H7 (cell line): ENCODE results near the gene DTD2. TPM values are rescaled to one million over a fixed set of nuclear protein-coding genes. Genes with fewer than 3 reads are reported as not detected.
"Not testable (repeated sequence)": the region's sequence is repeated elsewhere in the genome, so short reads cannot be mapped to it uniquely, and the experiment has no call there.

ENCODE experiments used
- DNase-seq: peaks from one replicate; pipeline ENCODE4 v3.0.0; 2012
- H3K27me3 ChIP-seq: 2 replicates; pipeline ENCODE4 v1.6.0; 2011; ENCODE audit warnings: mild to moderate bottlenecking, low read length; ENCODE audit not compliant: control insufficient read depth, insufficient read depth
- H3K36me3 ChIP-seq: replicated peaks from 2 replicates; pipeline ENCODE4 v1.5.1; 2011; ENCODE audit warnings: low read length; ENCODE audit not compliant: control insufficient read depth, insufficient read depth
- H3K4me3 ChIP-seq: 2 replicates; pipeline ENCODE4 v1.5.1; 2011; ENCODE audit warnings: low read depth, mild to moderate bottlenecking, control low read depth, low read length, moderate library complexity; ENCODE audit not compliant: insufficient read depth
- total RNA-seq: library from RNA; depleted of rRNA; stranded (reverse); fragments of >200 nt; shearing (Covaris generic); gene quantifications from 2 replicates; pipeline ENCODE4 v1.2.3, GENCODE V29; 2014

The DTD2 gene
- total RNA-seq, 1 experiment from 2014 or later: 26.8 TPM

DNA sequence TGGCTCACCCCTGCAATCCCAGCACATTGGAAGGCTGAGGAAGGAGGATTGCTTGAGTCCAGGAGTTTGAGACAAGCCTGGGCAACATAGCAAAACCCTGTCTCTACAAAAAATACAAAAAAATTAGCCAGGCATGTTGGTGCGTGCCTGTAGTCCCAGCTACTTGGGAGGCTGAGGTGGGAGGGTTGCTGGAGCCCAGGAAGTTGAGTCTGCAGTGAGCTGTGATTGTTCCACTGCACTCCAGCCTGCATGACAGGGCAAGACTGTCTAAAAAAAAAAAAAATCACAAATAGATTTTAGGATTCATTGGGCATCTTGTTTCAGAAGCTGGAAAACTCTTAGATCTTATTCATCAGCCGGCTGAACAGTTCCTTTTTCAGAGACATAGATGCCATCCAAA, 5.1 kb upstream of the DTD2 start:
- H3K4me3 ChIP-seq, H3K36me3 ChIP-seq, DNase-seq, H3K27me3 ChIP-seq: not testable (repeated sequence)

DNA sequence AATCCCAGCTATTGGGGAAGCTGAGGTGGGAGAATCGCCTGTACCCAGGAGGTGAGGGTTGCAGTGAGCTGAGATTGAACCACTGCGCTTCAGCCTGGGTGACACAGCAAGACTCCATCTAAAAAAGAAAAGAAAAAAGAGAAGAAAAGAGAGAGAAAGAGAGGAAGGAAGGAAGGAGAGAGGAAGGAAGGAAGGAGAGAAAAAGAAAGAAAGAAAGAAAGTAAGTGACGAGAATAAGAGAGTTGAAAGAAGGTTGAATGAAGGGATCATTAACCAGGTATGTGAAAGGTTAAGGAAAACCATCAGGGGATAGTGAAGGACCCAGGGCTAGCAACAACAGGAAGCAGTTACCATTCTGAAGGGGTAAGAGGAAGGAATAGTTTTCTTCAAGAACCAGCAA, 4.2 kb upstream of the DTD2 start:
- no peak for DNase-seq
- Histone ChIP-seq H3K4me3 (no peak overlapping the region), H3K27me3 (no peaks in the 10 kb centered on the region), H3K36me3 (no peaks in the 10 kb centered on the region)

DNA sequence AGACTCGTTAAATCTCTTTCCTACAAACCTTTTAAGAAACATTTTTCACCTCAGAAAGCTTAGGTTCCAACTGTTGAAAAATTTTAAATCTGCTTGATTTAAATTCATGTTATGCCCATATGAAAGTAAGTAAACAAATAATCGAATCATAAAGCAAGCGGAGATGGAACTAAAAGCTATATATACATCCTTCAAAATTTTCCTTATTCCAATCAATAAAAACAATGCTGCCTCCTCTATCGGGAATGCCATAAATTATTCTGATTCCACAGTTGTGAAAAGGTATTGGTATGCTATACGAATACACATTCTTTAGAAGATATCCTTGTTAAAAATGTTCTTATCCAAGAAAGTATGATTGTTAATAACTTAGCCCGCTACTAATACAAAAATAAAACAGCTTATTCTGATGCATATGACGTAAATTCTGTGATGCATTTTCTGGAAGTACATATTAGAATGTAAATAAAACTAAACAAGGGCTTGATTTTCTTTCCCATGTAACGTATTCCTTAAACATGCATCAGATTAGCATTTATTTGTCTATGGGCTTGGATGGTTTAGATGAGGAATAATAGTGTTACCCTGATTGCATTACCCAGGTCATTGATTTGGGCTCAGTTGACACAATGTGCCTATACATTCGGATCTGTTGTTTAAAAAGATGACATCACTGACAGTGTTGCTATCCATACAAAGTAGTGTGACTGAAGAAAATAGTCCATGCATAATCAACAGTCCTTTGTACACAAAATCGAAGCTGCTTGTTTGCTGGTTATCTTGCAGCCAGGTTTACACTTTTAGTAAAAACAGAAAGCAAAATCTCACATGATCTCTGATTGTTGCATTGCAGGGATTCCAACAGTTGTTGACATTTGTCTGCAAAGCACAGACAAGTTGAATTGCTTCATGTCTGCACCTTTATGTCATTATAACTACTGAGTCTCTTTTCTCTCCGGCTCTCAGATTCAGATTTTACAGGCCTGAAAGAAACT, 656 bp upstream of the DTD2 start:
- H3K36me3 ChIP-seq: no peaks in the 10 kb centered on the region
- no peak overlapping the region for H3K4me3 ChIP-seq
- DNase-seq: no peak
- no peaks in the 10 kb centered on the region for H3K27me3 ChIP-seq

DNA sequence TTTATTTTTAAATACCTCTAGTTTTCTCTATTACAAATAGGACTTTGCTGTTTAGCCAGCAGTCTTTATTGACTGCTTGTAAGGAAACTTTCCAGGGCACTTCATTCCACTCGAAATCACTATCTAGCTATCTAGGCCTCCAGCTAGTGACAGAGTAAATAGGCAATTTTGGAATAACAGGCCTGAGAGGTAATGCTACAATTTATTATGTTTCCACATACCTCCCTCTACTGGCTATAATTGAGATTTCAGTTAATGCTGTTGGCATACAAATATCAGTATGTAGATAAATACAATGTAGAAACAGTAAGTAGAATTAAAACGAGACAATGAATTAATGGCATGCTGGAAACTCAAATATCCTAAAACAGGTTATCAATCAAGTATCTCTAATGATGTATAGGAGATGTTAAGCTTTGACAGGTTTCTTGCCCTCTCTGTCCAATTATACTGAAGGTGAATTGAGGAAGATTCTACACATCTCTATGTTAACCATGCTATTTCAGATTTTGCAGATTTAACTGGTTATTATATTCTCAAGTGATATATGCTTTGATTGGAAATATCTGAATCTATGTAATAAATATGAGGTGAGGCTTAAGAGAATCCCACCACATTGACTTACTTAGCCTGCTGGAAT, 7.2 kb downstream of the DTD2 start:
- peak; percentile 27 for DNase-seq

DNA sequence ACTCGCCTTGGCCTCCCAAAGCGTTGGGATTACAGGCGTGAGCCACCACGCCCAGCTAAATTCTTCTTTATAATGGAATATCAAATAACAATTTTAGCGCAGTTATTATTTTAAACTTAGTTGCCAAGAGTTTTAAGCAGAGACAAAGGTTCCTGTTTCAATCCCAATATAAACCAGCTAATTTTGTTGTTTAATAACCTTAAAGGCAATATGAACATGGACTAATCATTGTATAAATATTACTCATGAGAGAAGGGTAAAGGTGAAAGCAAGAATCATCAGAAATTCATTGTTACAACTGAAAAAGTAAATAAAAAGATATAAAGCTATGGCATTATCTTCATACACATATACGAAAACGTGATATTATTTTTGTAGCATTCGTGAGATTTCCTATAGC, 8.2 kb downstream of the DTD2 start:
- H3K27me3 ChIP-seq: no peaks in the 10 kb centered on the region
- DNase-seq: no peak

More for the DNA sequence above, 7.2 kb downstream of the DTD2 start:
- Histone ChIP-seq H3K27me3 (no peaks in the 10 kb centered on the region), H3K36me3 (peaks cover 4% of the 10 kb centered on the region), H3K4me3 (no peak overlapping the region)

DNA sequence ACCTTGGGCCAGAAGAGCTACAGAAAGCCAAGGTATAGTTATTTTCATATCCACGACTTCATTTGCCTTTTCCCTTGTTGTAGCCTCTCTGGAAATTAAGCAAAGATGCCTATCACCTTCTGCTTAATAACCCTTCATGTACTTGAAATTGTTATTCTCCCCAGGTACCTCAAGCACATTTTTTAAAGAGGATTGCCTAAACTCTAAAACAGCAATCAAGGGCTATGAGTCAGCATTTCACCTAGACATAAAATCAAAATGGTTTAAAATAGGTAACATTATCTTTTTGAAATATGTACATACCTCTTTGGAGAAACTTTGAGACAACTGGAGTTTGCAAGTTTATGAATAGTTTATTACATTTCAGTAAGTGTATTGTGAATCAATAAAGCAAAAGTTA, 11.6 kb downstream of the DTD2 start:
- DNase-seq: no peak
- no peak overlapping the region for H3K4me3 ChIP-seq
- no peaks in the 10 kb centered on the region for H3K27me3 ChIP-seq
- H3K36me3 ChIP-seq: peaks cover 2% of the 10 kb centered on the region; the same call in 1 of the 2 replicates

More for the DNA sequence above, 8.2 kb downstream of the DTD2 start:
- Histone ChIP-seq H3K36me3 (peaks cover 4% of the 10 kb centered on the region), H3K4me3 (no peak overlapping the region)

DNA sequence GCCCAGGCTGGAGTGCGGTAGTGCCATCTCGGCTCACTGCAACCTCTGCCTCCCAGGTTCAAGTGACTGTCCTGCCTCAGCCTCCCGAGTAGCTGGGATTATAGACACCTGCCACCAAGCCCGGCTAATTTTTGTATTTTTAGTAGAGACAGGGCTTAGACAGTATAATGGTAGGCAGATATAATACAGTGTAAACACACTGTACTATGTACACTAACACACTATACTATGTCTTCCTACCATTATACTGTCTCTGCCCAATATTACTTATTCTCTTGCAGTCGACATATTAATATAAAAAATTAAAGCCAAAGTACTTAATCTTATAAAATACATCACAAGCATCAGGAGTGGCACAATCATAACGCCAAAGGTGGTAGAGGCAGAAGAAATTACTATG, 15.0 kb downstream of the DTD2 start:
- Histone ChIP-seq H3K27me3 (no peaks in the 10 kb centered on the region), H3K36me3 (no peaks in the 10 kb centered on the region), H3K4me3 (no peak overlapping the region)
- no peak for DNase-seq

DNA sequence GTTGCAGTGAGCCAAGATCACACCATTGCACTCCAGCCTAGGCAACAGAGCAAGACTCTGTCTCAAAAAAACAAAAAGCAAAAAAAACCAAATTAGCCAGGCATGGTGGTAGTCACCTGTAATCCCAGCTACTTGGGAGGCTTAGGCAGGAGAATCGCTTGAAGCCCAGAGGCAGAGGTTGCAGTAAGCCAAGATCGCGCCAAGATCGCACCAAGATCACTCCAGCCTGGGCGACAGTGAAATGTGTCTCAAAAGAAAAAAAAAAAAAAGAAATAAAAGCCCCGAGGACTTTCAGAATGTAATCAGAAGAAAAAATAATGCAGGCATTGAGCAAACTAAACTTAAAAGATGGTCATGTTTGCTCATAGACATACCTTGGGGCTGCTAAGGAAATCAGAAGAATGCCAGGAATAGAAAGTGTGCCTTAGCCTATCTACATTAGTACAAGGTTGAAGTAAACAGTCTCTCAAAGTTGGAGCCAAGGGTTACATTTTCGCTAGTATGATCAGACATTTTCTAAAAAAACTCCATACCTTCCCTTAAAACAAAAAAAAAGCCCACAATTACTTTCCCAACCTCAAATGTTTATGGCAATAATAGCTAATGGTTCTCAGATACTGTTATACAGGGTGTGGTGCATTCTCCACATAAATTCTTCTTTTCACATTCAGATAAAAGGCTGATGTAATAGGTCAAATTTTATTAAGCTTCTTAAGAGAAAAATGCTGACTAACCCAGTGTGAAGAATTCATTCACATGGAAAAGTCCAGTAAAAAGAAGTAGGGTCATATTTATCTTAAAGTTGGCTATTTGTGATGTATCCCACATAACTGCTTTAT, 15.8 kb downstream of the DTD2 start:
- no peak for DNase-seq
- Histone ChIP-seq H3K36me3 (no peaks in the 10 kb centered on the region), H3K27me3 (no peaks in the 10 kb centered on the region), H3K4me3 (no peak overlapping the region)

DNA sequence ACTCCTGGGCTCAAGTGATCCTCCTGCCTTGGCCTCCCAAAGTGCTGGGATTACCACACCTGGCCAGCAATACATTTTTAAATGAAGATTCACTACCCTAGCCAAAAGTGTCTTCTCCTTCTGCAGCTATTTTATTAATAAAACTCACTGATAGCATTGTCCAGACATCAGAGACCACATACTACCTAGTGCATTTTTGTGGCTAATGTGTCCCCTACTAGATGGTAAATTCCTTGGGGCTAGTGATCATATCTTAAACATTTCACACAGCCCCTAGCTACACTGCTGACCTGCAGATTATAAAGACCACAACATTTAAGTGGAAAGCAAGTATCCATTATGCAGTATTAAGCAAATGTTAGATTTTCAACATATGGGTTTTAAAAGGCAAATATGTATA, 17.0 kb downstream of the DTD2 start:
- no peaks in the 10 kb centered on the region for H3K27me3 ChIP-seq
- DNase-seq: no peak

DNA sequence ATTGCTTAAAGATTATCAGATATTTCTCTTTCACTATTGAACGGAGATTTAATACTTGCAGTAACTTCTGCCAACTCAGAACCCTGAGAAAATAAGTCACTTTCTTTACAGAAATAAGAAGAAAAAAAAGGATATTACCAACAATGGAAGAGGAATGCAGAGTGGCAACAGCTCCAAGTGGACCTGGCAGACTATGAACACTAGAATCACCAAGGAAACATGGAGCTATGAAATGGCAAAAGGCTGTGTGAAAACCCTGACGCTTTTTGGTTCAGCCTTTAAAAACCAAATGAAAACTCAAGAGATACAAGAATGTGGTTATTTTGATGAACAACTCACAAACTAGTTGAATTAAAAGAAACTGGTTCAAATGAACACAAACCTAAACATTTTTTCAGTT, 17.7 kb downstream of the DTD2 start:
- DNase-seq: no peak
- no peaks in the 10 kb centered on the region for H3K27me3 ChIP-seq
- no peak overlapping the region for H3K4me3 ChIP-seq
- no peaks in the 10 kb centered on the region for H3K36me3 ChIP-seq

More for the DNA sequence above, 17.0 kb downstream of the DTD2 start:
- no peaks in the 10 kb centered on the region for H3K36me3 ChIP-seq
- H3K4me3 ChIP-seq: no peak overlapping the region

DNA sequence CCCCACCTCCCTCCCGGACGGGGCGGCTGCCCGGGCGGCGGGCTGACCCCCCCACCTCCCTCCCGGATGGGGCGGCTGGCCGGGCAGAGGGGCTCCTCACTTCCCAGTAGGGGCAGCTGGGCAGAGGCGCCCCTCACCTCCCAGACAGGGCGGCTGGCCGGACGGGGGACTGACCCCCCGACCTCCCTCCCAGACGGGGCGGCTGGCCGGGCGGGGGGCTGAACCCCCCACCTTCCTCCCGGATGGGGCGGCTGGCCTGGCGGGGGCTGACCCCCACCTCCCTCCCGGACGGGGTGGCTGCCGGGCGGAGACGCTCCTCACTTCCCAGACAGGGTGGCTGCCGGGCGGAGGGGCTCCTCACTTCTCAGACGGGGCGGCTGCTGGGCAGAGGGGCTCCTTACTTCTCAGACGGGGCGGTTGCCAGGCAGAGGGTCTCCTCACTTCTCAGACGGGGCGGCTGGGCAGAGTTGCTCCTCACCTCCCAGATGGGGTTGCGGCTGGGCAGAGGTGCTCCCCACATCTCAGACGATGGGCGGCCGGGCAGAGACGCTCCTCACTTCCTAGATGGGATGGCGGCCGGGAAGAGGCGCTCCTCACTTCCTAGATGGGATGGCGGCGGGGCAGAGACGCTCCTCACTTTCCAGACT, 20.1 kb downstream of the DTD2 start:
- DNase-seq, H3K4me3 ChIP-seq, H3K36me3 ChIP-seq, H3K27me3 ChIP-seq: not testable (repeated sequence)

DNA sequence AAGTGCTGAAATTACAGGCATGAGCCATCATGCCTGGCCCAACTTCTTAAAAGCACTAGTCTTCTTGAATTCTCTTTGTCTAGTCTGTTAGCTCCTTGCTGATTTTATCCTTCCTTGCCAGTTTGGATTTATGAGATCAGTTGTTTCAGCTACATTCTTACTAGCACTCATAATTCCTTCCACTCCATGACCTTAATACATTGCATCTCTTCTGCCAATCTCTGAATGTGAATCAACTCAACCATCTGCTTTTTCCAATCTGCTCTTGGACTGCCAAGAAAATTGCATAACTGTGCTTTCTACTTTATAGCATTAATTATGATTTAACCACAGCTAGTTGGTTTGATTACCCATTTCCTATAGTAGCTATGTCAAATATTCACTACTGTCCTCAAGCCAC, 22.0 kb downstream of the DTD2 start:
- no peak overlapping the region for H3K4me3 ChIP-seq

DNA sequence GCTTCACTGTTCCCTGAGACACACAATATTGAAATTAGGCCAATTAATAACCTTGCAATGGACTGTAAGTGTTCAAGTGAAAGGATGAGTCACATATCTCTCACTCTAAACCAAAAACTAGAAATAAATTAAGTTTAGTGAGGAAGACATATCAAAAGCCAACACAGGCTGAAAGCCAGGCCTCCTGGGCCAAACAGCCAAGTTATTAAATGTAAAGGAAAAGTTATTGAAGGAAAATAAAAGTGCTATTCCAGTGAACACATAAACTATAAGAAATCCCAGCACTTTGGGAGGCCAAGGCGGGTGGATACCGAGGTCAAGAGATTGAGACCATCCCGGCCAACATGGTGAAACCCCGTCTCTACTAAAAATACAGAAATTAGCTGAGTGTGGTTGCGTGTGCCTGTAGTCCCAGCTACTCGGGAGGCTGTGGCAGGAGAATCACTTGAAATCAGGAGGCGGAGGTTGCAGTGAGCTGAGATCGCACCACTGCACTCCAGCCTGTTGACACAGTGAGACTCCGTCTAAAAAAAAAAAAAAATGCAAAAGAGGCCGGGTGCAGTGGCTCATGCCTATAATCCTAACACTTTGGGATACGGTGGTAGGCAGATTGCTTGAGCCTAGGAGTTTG, 26.6 kb downstream of the DTD2 start:
- no peak for DNase-seq
- H3K27me3 ChIP-seq: no peaks in the 10 kb centered on the region
- H3K36me3 ChIP-seq: no peaks in the 10 kb centered on the region
- H3K4me3 ChIP-seq: no peak overlapping the region

More for the DNA sequence above, 22.0 kb downstream of the DTD2 start:
- no peak for DNase-seq
- Histone ChIP-seq H3K36me3 (no peaks in the 10 kb centered on the region), H3K27me3 (no peaks in the 10 kb centered on the region)

DNA sequence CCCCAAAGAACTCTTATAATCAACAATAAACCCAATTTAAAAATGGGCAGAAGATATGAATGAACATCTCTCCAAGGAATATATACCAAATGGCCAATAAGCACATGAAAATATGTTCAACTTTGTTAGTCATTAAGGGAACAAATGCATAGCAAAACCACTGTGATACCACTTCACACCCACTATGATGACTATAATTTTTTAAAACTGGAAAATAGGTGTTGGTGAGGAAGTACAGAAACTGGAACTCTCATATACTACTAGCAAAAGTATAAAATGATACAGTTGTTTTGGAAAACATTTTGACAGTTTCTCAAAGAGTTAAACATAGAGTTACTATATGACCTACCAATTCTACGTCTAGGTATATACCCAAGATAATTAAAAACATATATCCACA, 27.5 kb downstream of the DTD2 start:
- Histone ChIP-seq H3K36me3 (no peaks in the 10 kb centered on the region), H3K27me3 (no peaks in the 10 kb centered on the region), H3K4me3 (no peak overlapping the region)
- DNase-seq: no peak
